HCT116 (cell line): ENCODE measurements around the gene DLK1. TPM values are rescaled to one million over a fixed set of nuclear protein-coding genes. Genes with fewer than 3 reads are reported as not detected.

Experiments used
- ATAC-seq: fragments of 200-7000 bp; cut with Tn5 transposase; 2 replicates; pipeline ENCODE4 v1.9.1; 2020; ENCODE audit warnings: mild to moderate bottlenecking, moderate library complexity
- BruUV-seq: library from RNA; stranded (reverse); fragments of 400-500 nt; replicated peaks from 2 replicates; lab custom pipeline; 2021; lab: Mats Ljungman, UMichigan
- CTCF ChIA-PET: fragments of 300-600 bp; sonication (Branson Sonifier 250); formaldehyde crosslinking; loops from one replicate; lab custom pipeline; 2021; ENCODE audit warnings: antibody characterized with exemption; lab: Charles Lee
- POLR2A ChIA-PET: fragments of 300-600, 350-600 bp; sonication (Branson Sonifier 250); formaldehyde crosslinking; loops from one replicate; lab custom pipeline; 2021; ENCODE audit warnings: antibody characterized with exemption; lab: Charles Lee
- RAD21 ChIA-PET, 2 experiments: fragments of 300-600 bp; sonication (Branson Sonifier 250); formaldehyde crosslinking; loops; one replicate each; lab custom pipeline; 2023; ENCODE audit warnings: low total read pairs in 2 of 2; ENCODE audit not compliant: uncharacterized antibody in 2 of 2, unreplicated experiment in 2 of 2, low non-redundant PET in 1 of 2; lab: Charles Lee
- DNase-seq: peaks from one replicate; pipeline ENCODE4 v3.0.0-alpha.2; 2010; ENCODE audit warnings: low read depth, low spot score
- H2AFZ ChIP-seq: fragments of 200-600 bp; shearing (Covaris generic), sonication (generic); 2 replicates; pipeline ENCODE4 v1.6.1; 2017; ENCODE audit warnings: low read depth, mixed run types, mixed read lengths, antibody characterized with exemption, low read length; ENCODE audit not compliant: poor library complexity, severe bottlenecking
- H3K27ac ChIP-seq: 2 replicates; pipeline ENCODE4 v1.5.1; 2012; ENCODE audit warnings: low read depth, low read length
- H3K27me3 ChIP-seq: fragments of 200-600 bp; sonication (generic); 2 replicates; pipeline ENCODE4 v1.6.1; 2016; ENCODE audit warnings: mixed run types, low read length, mixed read lengths; ENCODE audit not compliant: insufficient read depth
- H3K36me3 ChIP-seq, 2 experiments: fragments of 200-500 bp in 1 of 2; fragments of 200-600 bp in 1 of 2; sonication (Bioruptor generic) in 1 of 2; sonication (generic) in 1 of 2; 2 replicates each; pipeline versions ENCODE4 v1.5.1 to v1.6.1; 2014 to 2016; ENCODE audit warnings: low read length in 2 of 2, inconsistent platforms in 1 of 2, mixed read lengths in 1 of 2, mixed run types in 1 of 2; ENCODE audit not compliant: insufficient read depth in 2 of 2, control insufficient read depth in 1 of 2
- H3K4me1 ChIP-seq, 2 experiments: fragments of 200-600 bp in 1 of 2; sonication (generic) in 1 of 2; 2 replicates each; pipeline versions ENCODE4 v1.5.1 to v1.6.1; 2012 to 2017; ENCODE audit warnings: low read length in 2 of 2, inconsistent platforms in 1 of 2, mild to moderate bottlenecking in 1 of 2, mixed read lengths in 1 of 2, mixed run types in 1 of 2, moderate library complexity in 1 of 2; ENCODE audit not compliant: insufficient read depth in 2 of 2, control insufficient read depth in 1 of 2
- H3K4me2 ChIP-seq: fragments of 200-600 bp; sonication (generic); 2 replicates; pipeline ENCODE4 v1.6.1; 2017; ENCODE audit warnings: mixed run types, low read length, mixed read lengths
- H3K4me3 ChIP-seq, 2 experiments: fragments of 200-600 bp in 1 of 2; sonication (generic) in 1 of 2; replicated peaks in 1 of 2; 2 replicates each; pipeline ENCODE4 v1.5.1; 2011 to 2016; ENCODE audit warnings: low read length in 2 of 2, control low read depth in 1 of 2, low read depth in 1 of 2, mild to moderate bottlenecking in 1 of 2, mixed read lengths in 1 of 2, mixed run types in 1 of 2
- H3K79me2 ChIP-seq: fragments of 200-600 bp; sonication (generic); 2 replicates; pipeline ENCODE4 v1.6.1; 2017; ENCODE audit warnings: mild to moderate bottlenecking, mixed run types, low read length, moderate library complexity, mixed read lengths; ENCODE audit not compliant: insufficient read depth
- H3K9ac ChIP-seq: fragments of 200-600 bp; sonication (generic); 2 replicates; pipeline ENCODE4 v1.6.1; 2016; ENCODE audit warnings: low read length, mixed read lengths
- H3K9me2 ChIP-seq: fragments of 200-600 bp; sonication (generic), shearing (Covaris generic); 2 replicates; pipeline ENCODE4 v1.6.1; 2017; ENCODE audit warnings: mixed run types, mild to moderate bottlenecking, moderate library complexity; ENCODE audit not compliant: insufficient read depth
- H3K9me3 ChIP-seq, 2 experiments: fragments of 200-500 bp in 1 of 2; fragments of 200-600 bp in 1 of 2; sonication (Bioruptor generic) in 1 of 2; sonication (generic) in 1 of 2; 2 replicates each; pipeline ENCODE4 v1.6.1; 2014 to 2017; ENCODE audit warnings: low read length in 2 of 2, mixed read lengths in 2 of 2, inconsistent platforms in 1 of 2, low read depth in 1 of 2, mild to moderate bottlenecking in 1 of 2, mixed run types in 1 of 2, moderate library complexity in 1 of 2; ENCODE audit not compliant: control insufficient read depth in 1 of 2, insufficient read depth in 1 of 2
- H4K20me1 ChIP-seq: fragments of 200-600 bp; sonication (generic), shearing (Covaris generic); 2 replicates; pipeline ENCODE4 v1.6.1; 2017; ENCODE audit warnings: mixed run types, mild to moderate bottlenecking, moderate library complexity; ENCODE audit not compliant: insufficient read depth
- CTCF ChIP-seq, 3 experiments: fragments of 200-600 bp in 1 of 3; sonication (generic) in 1 of 3; IDR thresholded peaks in 2 of 3; conservative IDR thresholded peaks in 1 of 3; 2 replicates each; pipeline ENCODE4 v1.5.1; 2012 to 2017; ENCODE audit warnings: low read depth in 2 of 3, low read length in 2 of 3, antibody characterized with exemption in 1 of 3, borderline replicate concordance in 1 of 3, control low read depth in 1 of 3, mild to moderate bottlenecking in 1 of 3, mixed read lengths in 1 of 3, mixed run types in 1 of 3, moderate library complexity in 1 of 3; ENCODE audit not compliant: insufficient read depth in 1 of 3
- EZH2phosphoT487 ChIP-seq: fragments of 200-600 bp; IDR thresholded peaks from 2 replicates; pipeline ENCODE4 v1.6.1; 2018; ENCODE audit warnings: antibody characterized with exemption, borderline replicate concordance
- FOSL1 ChIP-seq: IDR thresholded peaks from 2 replicates; pipeline ENCODE4 v1.6.1; 2012; ENCODE audit warnings: low read depth
- MAX ChIP-seq: IDR thresholded peaks from 2 replicates; pipeline ENCODE4 v1.6.1; 2012
- REST ChIP-seq: IDR thresholded peaks from 2 replicates; pipeline ENCODE4 v1.6.1; 2012; ENCODE audit warnings: low read depth
- TCF7L2 ChIP-seq: IDR thresholded peaks from 2 replicates; pipeline ENCODE4 v1.7.0; 2011; ENCODE audit warnings: borderline replicate concordance, inconsistent platforms; ENCODE audit not compliant: insufficient read depth, insufficient read length; ENCODE audit errors: extremely low read depth
- YY1 ChIP-seq: IDR thresholded peaks from 2 replicates; pipeline ENCODE4 v1.6.1; 2011; ENCODE audit warnings: low read length, low read depth, moderate library complexity, mild to moderate bottlenecking; ENCODE audit not compliant: insufficient replicate concordance; ENCODE audit errors: extremely low read depth
- ZBTB33 ChIP-seq: IDR thresholded peaks from 2 replicates; pipeline ENCODE4 v1.6.1; 2011; ENCODE audit warnings: mild to moderate bottlenecking, low read length, moderate library complexity; ENCODE audit not compliant: insufficient replicate concordance; ENCODE audit errors: extremely low read depth
- ZFX ChIP-seq: fragments of 450-650 bp; IDR thresholded peaks from 2 replicates; pipeline ENCODE4 v1.6.1; 2017
- ZNF274 ChIP-seq: fragments of 200-500 bp; sonication (Bioruptor generic); IDR thresholded peaks from 2 replicates; pipeline ENCODE4 v1.6.1; 2014; ENCODE audit warnings: mild to moderate bottlenecking, low read depth, low read length, inconsistent platforms
- intact Hi-C: fragments of 100-400 bp; cut with micrococcal nuclease; formaldehyde crosslinking; loops from 2 replicates; pipeline ENCODE4 v1.10.0; 2022
- total RNA-seq: library from RNA; stranded (reverse); gene quantifications from one replicate; pipeline ENCODE4 v1.2.1, GENCODE V29; 2021; ENCODE audit not compliant: unreplicated experiment

The DLK1 gene
- total RNA-seq, 1 experiment from 2014 or later: 1.5 TPM

- ChIA-PET RAD21 (no interaction called here), POLR2A (no interaction called here), CTCF (no interaction called here)
- no peak overlapping the region for H3K4me2 ChIP-seq
- ATAC-seq (no peak), DNase-seq (no peak)
- H3K27ac ChIP-seq: no peak overlapping the region
- H3K9ac ChIP-seq: no peak overlapping the region
- TF ChIP-seq MAX (no peak), REST (no peak), YY1 (no peak), ZNF274 (no peak), FOSL1 (no peak), ZFX (no peak), CTCF (IDR thresholded peaks at IDR 0.05 in 2 of 3, conservative IDR thresholded peaks at IDR 0.05 in 1 of 3; ENCODE audit: borderline replicate concordance in 1 of 3, insufficient read depth in 1 of 3, low read depth in 2 of 3, low read length in 2 of 3) (no peak), ZBTB33 (no peak), TCF7L2 (no peak), EZH2phosphoT487 (no peak)
- no peaks in the 10 kb centered on the region for H3K27me3 ChIP-seq
- no peaks in the 10 kb centered on the region for H3K4me1 ChIP-seq
- no peaks in the 10 kb centered on the region for H3K79me2 ChIP-seq
- no peaks in the 10 kb centered on the region for H3K9me3 ChIP-seq
- no peak overlapping the region for H2AFZ ChIP-seq
- no peaks in the 10 kb centered on the region for H3K9me2 ChIP-seq
- H4K20me1 ChIP-seq: no peaks in the 10 kb centered on the region
- H3K36me3 ChIP-seq: no peaks in the 10 kb centered on the region
- no peak overlapping the region for H3K4me3 ChIP-seq
- BruUV-seq: no TSS peak
- intact Hi-C loops: no loop called here
These were observed 13.6 kb downstream of the DLK1 start for GRCh38 chr14:100740196-100740825.
